Trophoblast cell (in vitro differentiated cells and primary cell): ENCODE results near the gene NFE2L3.

Experiments
- DNase-seq, 2 donors: peaks; one replicate each; pipeline ENCODE4 v3.0.0-alpha.2; 2016
- H2AFZ ChIP-seq: 2 replicates; pipeline ENCODE4 v1.6.1; 2013; ENCODE audit warnings: low read length, moderate library complexity, mild to moderate bottlenecking; ENCODE audit not compliant: insufficient read depth, poor library complexity
- H2AK5ac ChIP-seq: 2 replicates; pipeline ENCODE4 v1.6.1; 2013; ENCODE audit warnings: mild to moderate bottlenecking, low read length
- H2BK120ac ChIP-seq: 2 replicates; pipeline ENCODE4 v1.6.1; 2013; ENCODE audit warnings: low read length, mild to moderate bottlenecking, moderate library complexity; ENCODE audit not compliant: insufficient read depth, poor library complexity
- H2BK12ac ChIP-seq: 2 replicates; pipeline ENCODE4 v1.6.1; 2013; ENCODE audit warnings: mild to moderate bottlenecking, low read length, moderate library complexity
- H2BK5ac ChIP-seq: 2 replicates; pipeline ENCODE4 v1.6.1; 2013; ENCODE audit warnings: low read length, low read depth, moderate library complexity, mild to moderate bottlenecking; ENCODE audit not compliant: poor library complexity
- H3K14ac ChIP-seq: 2 replicates; pipeline ENCODE4 v1.6.1; 2013; ENCODE audit warnings: mild to moderate bottlenecking, low read length
- H3K18ac ChIP-seq: 2 replicates; pipeline ENCODE4 v1.6.1; 2013; ENCODE audit warnings: mild to moderate bottlenecking, low read length
- H3K23ac ChIP-seq: 2 replicates; pipeline ENCODE4 v1.6.1; 2013; ENCODE audit warnings: low read length
- H3K27ac ChIP-seq: 2 replicates; pipeline ENCODE4 v1.5.1; 2013; ENCODE audit warnings: low read depth, mild to moderate bottlenecking, inconsistent platforms, low read length, moderate library complexity
- H3K27me3 ChIP-seq: 2 replicates; pipeline ENCODE4 v1.6.1; 2013; ENCODE audit warnings: inconsistent platforms, mild to moderate bottlenecking, low read length, moderate library complexity; ENCODE audit not compliant: insufficient read depth
- H3K36me3 ChIP-seq, 2 experiments: 1 replicate in 1 of 2; 2 replicates in 1 of 2; pipeline ENCODE4 v1.6.1; 2013; ENCODE audit warnings: low read length in 2 of 2, mild to moderate bottlenecking in 2 of 2, moderate library complexity in 1 of 2; ENCODE audit not compliant: insufficient read depth in 2 of 2, control insufficient read depth in 1 of 2
- H3K4ac ChIP-seq: 2 replicates; pipeline ENCODE4 v1.6.1; 2013; ENCODE audit warnings: low read depth, mild to moderate bottlenecking, low read length, moderate library complexity
- H3K4me1 ChIP-seq, 2 experiments: 1 replicate in 1 of 2; 2 replicates in 1 of 2; pipeline ENCODE4 v1.6.1; 2013; ENCODE audit warnings: low read length in 2 of 2, mild to moderate bottlenecking in 2 of 2, moderate library complexity in 1 of 2; ENCODE audit not compliant: insufficient read depth in 2 of 2, control insufficient read depth in 1 of 2
- H3K4me2 ChIP-seq: 2 replicates; pipeline ENCODE4 v1.6.1; 2013; ENCODE audit warnings: inconsistent platforms, mild to moderate bottlenecking, low read length, moderate library complexity
- H3K4me3 ChIP-seq: 2 replicates; pipeline ENCODE4 v1.5.1; 2013; ENCODE audit warnings: mild to moderate bottlenecking, low read depth, low read length, inconsistent platforms
- H3K79me1 ChIP-seq: one replicate; pipeline ENCODE4 v1.6.1; 2013; ENCODE audit warnings: low read length
- H3K79me2 ChIP-seq: 2 replicates; pipeline ENCODE4 v1.6.1; 2013; ENCODE audit warnings: low read length, mild to moderate bottlenecking; ENCODE audit not compliant: control insufficient read depth, insufficient read depth, poor library complexity
- H3K9ac ChIP-seq: 2 replicates; pipeline ENCODE4 v1.6.1; 2013; ENCODE audit warnings: mild to moderate bottlenecking, low read length
- H3K9me3 ChIP-seq: 2 replicates; pipeline ENCODE4 v1.6.1; 2013; ENCODE audit warnings: low read depth, mild to moderate bottlenecking, control low read depth, inconsistent platforms, low read length; ENCODE audit not compliant: insufficient read depth
- H4K12ac ChIP-seq: 2 replicates; pipeline ENCODE4 v1.6.1; 2013; ENCODE audit warnings: low read depth, mild to moderate bottlenecking, low read length, moderate library complexity
- H4K8ac ChIP-seq: 2 replicates; pipeline ENCODE4 v1.6.1; 2013; ENCODE audit warnings: low read depth, mild to moderate bottlenecking, low read length, moderate library complexity
- H4K91ac ChIP-seq: one replicate; pipeline ENCODE4 v1.6.1; 2013; ENCODE audit warnings: low read depth, mild to moderate bottlenecking, low read length, moderate library complexity
- WGBS: extraction: QIAGEN DNeasy Blood & Tissue Kit; methylation state at CpG from one replicate; pipeline ENCODE4 v1.1.7; 2013; ENCODE audit warnings: missing lambda C conversion rate; ENCODE audit not compliant: insufficient read length, insufficient coverage; ENCODE audit errors: extremely low coverage; 5-methylcytosine and 5-hydroxymethylcytosine counted together

The NFE2L3 gene

GRCh38 chr7:26112203-26112740, 39.7 kb upstream of the NFE2L3 start:
- H3K4me2 ChIP-seq, result no peak overlapping the region
- H3K4me1 ChIP-seq, result no peaks in the 10 kb centered on the region
- H2AFZ ChIP-seq, result no peak overlapping the region
- no peaks in the 10 kb centered on the region for H3K36me3 ChIP-seq
- no peak overlapping the region for H4K8ac ChIP-seq
- no peak overlapping the region for H3K27ac ChIP-seq
- peaks cover 2% of the 10 kb centered on the region for H3K79me2 ChIP-seq
- no peak overlapping the region for H2BK12ac ChIP-seq
- H3K79me1 ChIP-seq, result peaks cover 3% of the 10 kb centered on the region
- no peak overlapping the region for H3K14ac ChIP-seq
- H3K27me3 ChIP-seq, result no peaks in the 10 kb centered on the region
- DNase-seq, result no peak
- no peak overlapping the region for H4K91ac ChIP-seq
- H3K18ac ChIP-seq, result no peak overlapping the region
- no peak overlapping the region for H4K12ac ChIP-seq
- H2AK5ac ChIP-seq, result no peak overlapping the region
- H3K9ac ChIP-seq, result no peak overlapping the region
- no peak overlapping the region for H3K23ac ChIP-seq
- no peaks in the 10 kb centered on the region for H3K9me3 ChIP-seq
- no peak overlapping the region for H3K4me3 ChIP-seq
- no CpG with 5 or more reads among the region's 6 CpGs for WGBS
- no peak overlapping the region for H2BK5ac ChIP-seq
- H3K4ac ChIP-seq, result no peak overlapping the region
- H2BK120ac ChIP-seq, result no peak overlapping the region

GRCh38 chr7:26115650-26116049, 36.3 kb upstream of the NFE2L3 start:
- Histone ChIP-seq H2AFZ (no peak overlapping the region), H3K23ac (no peak overlapping the region), H3K27ac (no peak overlapping the region), H3K4ac (no peak overlapping the region), H2BK12ac (no peak overlapping the region), H3K9ac (no peak overlapping the region), H2AK5ac (no peak overlapping the region), H3K14ac (no peak overlapping the region), H3K18ac (no peak overlapping the region), H3K79me2 (no peaks in the 10 kb centered on the region), H3K4me3 (no peak overlapping the region), H3K36me3 (no peaks in the 10 kb centered on the region), H4K8ac (no peak overlapping the region), H3K4me1 (no peaks in the 10 kb centered on the region), H3K4me2 (no peak overlapping the region), H2BK5ac (no peak overlapping the region), H4K91ac (no peak overlapping the region), H3K9me3 (no peaks in the 10 kb centered on the region), H3K79me1 (no peaks in the 10 kb centered on the region), H4K12ac (no peak overlapping the region), H2BK120ac (no peak overlapping the region), H3K27me3 (no peaks in the 10 kb centered on the region)
- 100% methylated on average over 2 of the region's 5 CpGs for WGBS
- no peak for DNase-seq

DNA sequence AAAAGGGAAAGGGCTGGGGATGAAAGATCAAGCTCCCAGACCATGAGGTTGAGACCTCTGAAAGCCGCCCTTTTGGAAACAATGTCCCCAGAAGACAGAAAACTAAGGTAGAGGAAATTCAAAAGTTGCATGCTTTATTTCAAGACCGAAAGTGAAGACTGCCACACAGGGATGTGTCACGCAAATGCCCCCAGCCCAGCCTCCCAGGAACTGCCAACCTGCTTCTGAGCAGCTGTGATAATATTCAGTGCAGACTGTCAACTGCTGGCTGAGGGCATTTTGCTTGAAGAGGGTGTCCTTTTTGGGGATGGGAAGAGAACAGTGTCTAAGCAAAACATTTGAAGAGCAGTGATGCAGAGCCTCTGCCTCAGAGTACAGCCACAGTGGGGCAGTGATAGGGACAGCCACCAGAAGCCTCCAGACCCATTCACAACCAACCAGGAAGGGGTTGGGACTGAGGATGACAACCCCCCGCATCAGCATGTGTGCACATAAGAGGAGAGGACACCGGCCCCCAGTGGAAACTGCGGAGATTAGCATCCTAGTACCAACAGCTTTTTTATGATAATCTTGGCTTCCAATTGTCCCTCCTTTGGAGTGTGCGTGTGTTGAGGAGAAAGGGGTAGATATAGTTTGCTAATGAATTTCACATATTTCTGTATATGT, 34.7 kb upstream of the NFE2L3 start:
- Histone ChIP-seq H3K14ac (no peak overlapping the region), H3K4me3 (no peak overlapping the region), H3K4ac (no peak overlapping the region), H3K9me3 (no peaks in the 10 kb centered on the region), H3K79me2 (no peaks in the 10 kb centered on the region), H2AFZ (no peak overlapping the region), H2BK12ac (no peak overlapping the region), H3K4me2 (no peak overlapping the region), H2BK5ac (no peak overlapping the region), H3K23ac (no peak overlapping the region), H3K27me3 (no peaks in the 10 kb centered on the region), H3K27ac (no peak overlapping the region), H4K12ac (no peak overlapping the region), H2BK120ac (no peak overlapping the region), H2AK5ac (no peak overlapping the region), H3K9ac (no peak overlapping the region), H4K8ac (no peak overlapping the region), H4K91ac (no peak overlapping the region), H3K4me1 (no peaks in the 10 kb centered on the region), H3K18ac (no peak overlapping the region), H3K79me1 (no peaks in the 10 kb centered on the region), H3K36me3 (no peaks in the 10 kb centered on the region)
- DNase-seq, result no peak
- no CpG with 5 or more reads among the region's 7 CpGs for WGBS

GRCh38 chr7:26117970-26118369, 34.0 kb upstream of the NFE2L3 start:
- Histone ChIP-seq H3K36me3 (no peaks in the 10 kb centered on the region), H3K4ac (no peak overlapping the region), H3K4me3 (no peak overlapping the region), H4K8ac (no peak overlapping the region), H2AFZ (no peak overlapping the region), H3K27me3 (no peaks in the 10 kb centered on the region), H3K14ac (no peak overlapping the region), H4K91ac (no peak overlapping the region), H4K12ac (no peak overlapping the region), H3K9me3 (no peaks in the 10 kb centered on the region), H2AK5ac (no peak overlapping the region), H2BK5ac (no peak overlapping the region), H2BK12ac (no peak overlapping the region), H3K27ac (no peak overlapping the region), H3K9ac (no peak overlapping the region), H3K79me1 (no peaks in the 10 kb centered on the region), H3K4me2 (no peak overlapping the region), H2BK120ac (no peak overlapping the region), H3K4me1 (no peaks in the 10 kb centered on the region), H3K23ac (no peak overlapping the region), H3K79me2 (no peaks in the 10 kb centered on the region), H3K18ac (no peak overlapping the region)
- no peak for DNase-seq
- no CpG with 5 or more reads among the region's 6 CpGs for WGBS
